Esophagus muscularis mucosa (tissue), 4 donors: Measurements from ENCODE around the gene OTUD4.

Experiments
- CTCF ChIP-seq, 3 experiments: fragments of 200-600 bp in 2 of 3; fragments of 450-650 bp in 1 of 3; sonication (generic) in 2 of 3; IDR thresholded peaks; one replicate each; pipeline ENCODE4 v1.5.1; 2017 to 2019; ENCODE audit warnings: antibody characterized with exemption in 3 of 3, mild to moderate bottlenecking in 2 of 3, moderate library complexity in 1 of 3
- EP300 ChIP-seq: sonication (generic); formaldehyde crosslinking; IDR thresholded peaks from one replicate; pipeline ENCODE4 v1.6.1; 2017; ENCODE audit warnings: antibody characterized with exemption
- POLR2A ChIP-seq: fragments of 450-650 bp; IDR thresholded peaks from one replicate; pipeline ENCODE4 v1.6.1; 2017; ENCODE audit warnings: antibody characterized with exemption, moderate library complexity, mild to moderate bottlenecking, low read depth
- POLR2AphosphoS5 ChIP-seq, 2 donors: sonication (generic); formaldehyde crosslinking; IDR thresholded peaks; one replicate each; pipeline ENCODE4 v1.6.1; 2017; ENCODE audit warnings: antibody characterized with exemption in 2 of 2

- no peak for TF ChIP-seq CTCF (IDR thresholded peaks at IDR 0.05)
- TF ChIP-seq EP300, result no peak
- TF ChIP-seq POLR2A, result no peak
- TF ChIP-seq POLR2AphosphoS5 (IDR thresholded peaks at IDR 0.05), result no peak
Measured at GRCh38 chr4:145102619-145103018, 77.8 kb downstream of the OTUD4 start.
